GM12891 (cell line): ENCODE measurements around the gene CA9.

ENCODE experiments used
- DNase-seq: peaks from one replicate; pipeline ENCODE4 v3.0.0; 2011; ENCODE audit warnings: low spot score; ENCODE audit not compliant: insufficient read length
- FAIRE-seq: peaks from 2 replicates; lab custom pipeline; 2011; peaks lifted over from hg19 to GRCh38; lab: Jason Lieb, UNC
- PAX5 ChIP-seq: IDR thresholded peaks from 2 replicates; pipeline ENCODE4 v1.6.1; 2011; ENCODE audit warnings: low read length, moderate library complexity, mild to moderate bottlenecking; ENCODE audit not compliant: insufficient read depth, severe bottlenecking
- POLR2A ChIP-seq: IDR thresholded peaks from 2 replicates; pipeline ENCODE4 v1.6.1; 2011; ENCODE audit warnings: low read depth, low read length, control low read depth
- POLR2AphosphoS5 ChIP-seq: IDR thresholded peaks from 2 replicates; pipeline ENCODE4 v1.6.1; 2011; ENCODE audit warnings: low read depth, low read length, control low read depth
- POU2F2 ChIP-seq: IDR thresholded peaks from 2 replicates; pipeline ENCODE4 v1.6.1; 2011; ENCODE audit warnings: low read depth, mild to moderate bottlenecking, control low read depth, low read length, moderate library complexity
- SPI1 ChIP-seq: IDR thresholded peaks from 2 replicates; pipeline ENCODE4 v1.6.1; 2011; ENCODE audit warnings: low read depth, low read length, control low read depth
- TAF1 ChIP-seq: IDR thresholded peaks from 2 replicates; pipeline ENCODE4 v1.6.1; 2011; ENCODE audit warnings: low read depth, low read length, control low read depth

CA9 gene

DNA sequence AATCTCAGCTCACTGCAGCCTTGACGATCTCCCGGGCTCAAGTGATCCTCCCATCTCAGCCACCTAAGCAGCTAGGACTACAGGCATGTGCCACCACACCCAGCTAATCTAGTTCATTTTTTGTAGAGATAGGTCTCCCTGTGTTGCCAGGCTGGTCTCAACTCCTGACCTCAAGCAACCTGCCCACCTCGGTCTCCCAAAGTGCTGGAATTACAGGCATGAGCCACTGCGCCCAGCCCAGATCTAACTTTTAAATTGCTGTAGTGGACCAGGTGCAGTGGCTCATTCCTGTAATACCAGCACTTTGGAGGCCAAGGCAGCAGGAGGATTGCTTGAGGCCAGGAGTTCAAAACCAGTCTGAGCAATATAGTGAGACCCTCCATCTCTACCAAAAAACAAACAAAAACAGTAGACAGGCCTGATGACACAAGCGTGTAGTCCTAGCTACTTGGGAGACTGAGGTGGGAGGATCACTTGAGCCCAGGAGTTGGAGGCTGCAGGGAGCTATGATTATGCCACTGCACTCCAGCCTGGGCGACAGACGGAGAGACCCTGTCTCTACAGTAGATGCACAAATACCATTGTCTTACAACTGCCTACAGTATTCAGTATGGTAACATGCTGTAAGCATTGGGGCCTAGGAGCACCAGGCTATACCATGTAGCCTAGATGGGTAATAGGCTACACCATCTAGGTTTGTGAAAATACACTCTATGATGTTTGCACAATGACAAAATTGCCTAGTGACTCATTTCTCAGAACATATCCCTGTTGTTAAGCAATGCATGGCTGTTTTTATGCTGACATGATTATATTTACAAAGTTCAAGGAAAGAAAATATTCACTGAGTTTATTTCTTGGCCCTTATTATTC lies 21.5 kb upstream of the CA9 start:
- no peak for TF ChIP-seq POLR2A
- TF ChIP-seq TAF1: no peak
- TF ChIP-seq POU2F2: no peak
- TF ChIP-seq POLR2AphosphoS5: no peak
- no peak for TF ChIP-seq SPI1
- TF ChIP-seq PAX5: no peak
- FAIRE-seq: no peak
- DNase-seq: no peak

- FAIRE-seq (no peak), DNase-seq (no peak)
- TF ChIP-seq POLR2A (no peak), SPI1 (no peak), TAF1 (no peak), POU2F2 (no peak), POLR2AphosphoS5 (no peak), PAX5 (no peak)
Observed at GRCh38 chr9:35652829-35653209, 20.9 kb upstream of the CA9 start.

DNA sequence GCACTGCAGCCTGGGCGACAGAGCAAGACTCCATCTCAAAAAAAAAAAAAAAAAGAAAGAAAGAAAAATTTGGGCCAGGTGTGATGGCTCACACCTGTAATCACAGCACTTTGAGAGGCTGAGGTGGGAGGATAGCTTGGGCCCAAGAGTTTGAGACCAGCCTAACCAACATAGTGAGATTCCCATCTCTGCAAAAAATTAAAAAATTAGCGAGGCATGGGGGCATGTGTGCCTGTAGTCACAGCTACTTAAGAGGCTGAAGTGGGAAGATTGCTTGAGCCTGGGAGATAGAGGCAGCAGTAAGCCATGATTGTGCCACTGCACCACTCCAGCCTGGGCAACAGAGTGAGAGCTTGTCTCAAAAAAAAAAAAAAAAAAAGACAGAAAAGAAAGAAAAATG lies 20.1 kb upstream of the CA9 start:
- DNase-seq (no peak), FAIRE-seq (no peak)
- TF ChIP-seq POLR2A (no peak), POLR2AphosphoS5 (no peak), TAF1 (no peak), SPI1 (no peak), POU2F2 (no peak), PAX5 (no peak)

DNA sequence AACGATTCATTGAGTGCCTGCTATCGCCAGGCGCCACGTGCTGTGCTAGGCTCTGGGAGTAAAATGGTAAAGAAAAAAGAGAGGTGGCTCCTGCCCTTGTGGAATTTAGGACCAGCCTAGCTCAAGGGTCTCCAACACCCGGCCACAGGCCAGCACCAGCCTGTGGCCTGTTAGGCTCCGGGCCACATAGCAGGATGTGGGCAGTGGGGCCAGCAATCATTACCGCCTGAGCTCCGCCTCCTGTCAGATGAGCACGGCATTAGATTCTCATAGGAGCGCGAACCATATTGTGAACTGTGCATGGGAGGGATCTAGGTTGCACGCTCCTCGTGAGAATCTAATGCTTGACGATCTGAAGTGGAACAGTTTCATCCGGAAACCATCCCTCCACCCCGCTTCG lies 17.4 kb upstream of the CA9 start:
- FAIRE-seq (no peak), DNase-seq (no peak)
- no peak for TF ChIP-seq PAX5
- TF ChIP-seq POU2F2: no peak
- no peak for TF ChIP-seq POLR2A
- no peak for TF ChIP-seq TAF1
- TF ChIP-seq SPI1: no peak
- no peak for TF ChIP-seq POLR2AphosphoS5

DNA sequence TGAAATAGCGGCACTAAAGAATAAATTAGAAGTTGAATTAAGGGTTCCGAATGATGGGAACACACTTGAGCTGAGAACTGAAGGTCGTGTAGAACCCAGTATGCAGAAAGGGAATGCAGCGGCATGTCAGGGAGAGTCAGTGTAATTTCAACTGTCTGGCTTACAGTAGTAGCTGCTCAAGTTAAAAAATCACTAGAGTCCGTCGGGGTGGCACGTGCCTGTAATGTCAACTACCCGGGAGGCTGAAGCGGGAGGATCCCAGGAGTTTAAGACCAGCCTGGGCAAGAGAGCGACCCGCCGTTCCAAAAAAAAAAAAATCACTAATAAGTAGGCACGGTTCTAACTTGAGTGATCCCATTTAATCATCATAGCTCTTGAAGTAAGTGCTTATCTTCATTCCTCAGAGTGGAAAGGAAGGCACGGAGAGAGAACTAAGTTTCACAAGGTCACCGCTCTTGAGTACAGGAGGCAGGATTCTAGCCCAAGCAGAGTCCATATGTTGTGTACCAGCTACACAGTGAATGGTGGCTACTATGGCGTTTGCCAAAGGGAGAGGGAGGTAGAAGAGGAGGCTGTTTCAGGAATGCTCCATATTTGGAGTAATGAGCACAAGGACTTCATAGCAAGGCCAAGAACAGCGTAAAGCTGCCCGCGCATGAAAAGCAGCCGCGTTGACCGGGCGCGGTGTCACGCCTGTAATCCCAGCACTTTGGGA lies 16.7 kb upstream of the CA9 start:
- no peak for TF ChIP-seq POU2F2
- TF ChIP-seq POLR2AphosphoS5: no peak
- TF ChIP-seq PAX5: no peak
- TF ChIP-seq TAF1: no peak
- no peak for TF ChIP-seq SPI1
- TF ChIP-seq POLR2A: no peak
- FAIRE-seq (no peak), DNase-seq (no peak)

GRCh38 chr9:35657546-35658136 lies 16.1 kb upstream of the CA9 start, which contains the start of gene RMRP:
RMRP (minus strand) TSS chr9:35658019.
- FAIRE-seq (no peak), DNase-seq (peak; percentile 84)
- TF ChIP-seq POLR2AphosphoS5 (no peak), POLR2A (no peak), POU2F2 (no peak), TAF1 (no peak), SPI1 (peak; percentile 70), PAX5 (no peak)

- DNase-seq (peak; percentile 88), FAIRE-seq (peak; percentile 97)
- no peak for TF ChIP-seq PAX5
- TF ChIP-seq TAF1: 0 out of 2 replicates have a peak, but pooled peaks have one; percentile 25
- peak; percentile 75 for TF ChIP-seq POLR2A
- TF ChIP-seq POLR2AphosphoS5: no peak
- TF ChIP-seq SPI1: no peak
- TF ChIP-seq POU2F2: peak; percentile 94
Observed at GRCh38 chr9:35658137-35658967, 15.4 kb upstream of the CA9 start, which contains the start of gene CCDC107. CCDC107 (plus strand) TSS chr9:35658292; CDS start chr9:35658380, 88 bp downstream.

DNA sequence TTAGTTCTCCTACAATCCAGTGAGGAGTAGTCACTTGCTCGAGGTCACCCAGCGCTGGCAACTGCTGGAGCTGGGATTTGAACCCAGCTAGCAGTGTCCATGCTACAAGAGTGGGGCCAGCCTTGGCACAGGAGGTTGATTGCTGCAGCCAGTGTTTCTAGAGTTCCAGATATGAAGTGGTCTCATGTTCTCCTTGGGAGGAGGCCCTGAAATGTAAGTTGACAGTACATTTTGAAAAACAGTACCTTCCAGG lies 14.8 kb upstream of the CA9 start:
- TF ChIP-seq TAF1 (no peak), PAX5 (no peak), POU2F2 (no peak), POLR2AphosphoS5 (no peak), POLR2A (no peak), SPI1 (no peak)
- no peak for DNase-seq

More for the DNA sequence above, 14.8 kb upstream of the CA9 start:
- FAIRE-seq: no peak
